TTC549 (cell line): ENCODE measurements around the gene TTC33.
"Not testable (repeated sequence)": the region's sequence is repeated elsewhere in the genome, so short reads cannot be mapped to it uniquely, and the experiment has no call there.

Source experiments
- FAIRE-seq: peaks from 2 replicates; lab custom pipeline; 2012; peaks lifted over from hg19 to GRCh38; lab: Jason Lieb, UNC

TTC33 gene

GRCh38 chr5:40755407-40756365, at the start of gene TTC33:
Gene TTC33, minus strand, starts transcription at chr5:40755961. Its CDS starts 8,943 bp downstream, at chr5:40747018.
- FAIRE-seq: peak; percentile 61

GRCh38 chr5:40801771-40802562, 46.2 kb upstream of the TTC33 start:
- FAIRE-seq: no peak

- no peak for FAIRE-seq
These were observed 43.5 kb upstream of the TTC33 start for GRCh38 chr5:40799258-40799657.

GRCh38 chr5:40798801-40799210, 43.0 kb upstream of the TTC33 start:
- no peak for FAIRE-seq

- no peak for FAIRE-seq
These were observed 42.4 kb upstream of the TTC33 start, which contains the start of gene PRKAA1 for GRCh38 chr5:40798012-40798800. Gene PRKAA1, minus strand, starts transcription at chr5:40798374. Its CDS starts 185 bp downstream, at chr5:40798189.

GRCh38 chr5:40797273-40798011, 41.7 kb upstream of the TTC33 start:
- no peak for FAIRE-seq

- FAIRE-seq: no peak
These were observed 40.7 kb upstream of the TTC33 start for GRCh38 chr5:40796487-40796889.

- not testable (repeated sequence) for FAIRE-seq
These were observed 39.1 kb upstream of the TTC33 start for GRCh38 chr5:40794877-40795276.

- FAIRE-seq: not testable (repeated sequence)
These were observed 38.6 kb upstream of the TTC33 start for GRCh38 chr5:40794340-40794739.

- FAIRE-seq: not testable (repeated sequence)
These were observed 36.9 kb upstream of the TTC33 start for GRCh38 chr5:40792691-40793090.

- FAIRE-seq: no peak
These were observed 36.0 kb upstream of the TTC33 start for GRCh38 chr5:40791715-40792139.

- no peak for FAIRE-seq
These were observed 35.3 kb upstream of the TTC33 start for GRCh38 chr5:40790947-40791593.

GRCh38 chr5:40788941-40789340, 33.2 kb upstream of the TTC33 start:
- not testable (repeated sequence) for FAIRE-seq

GRCh38 chr5:40787986-40788385, 32.2 kb upstream of the TTC33 start:
- FAIRE-seq: no peak

GRCh38 chr5:40786664-40787063, 30.9 kb upstream of the TTC33 start:
- FAIRE-seq: not testable (repeated sequence)

- FAIRE-seq: no peak
These were observed 29.2 kb upstream of the TTC33 start for GRCh38 chr5:40784916-40785315.

- no peak for FAIRE-seq
These were observed 28.4 kb upstream of the TTC33 start for GRCh38 chr5:40784027-40784653.

- FAIRE-seq: no peak
These were observed 26.2 kb upstream of the TTC33 start for GRCh38 chr5:40781843-40782409.

- no peak for FAIRE-seq
These were observed 25.1 kb upstream of the TTC33 start for GRCh38 chr5:40780858-40781257.

- FAIRE-seq: no peak
These were observed 24.4 kb upstream of the TTC33 start for GRCh38 chr5:40780199-40780598.
